ENCODE data around the gene BMP5.

DNA sequence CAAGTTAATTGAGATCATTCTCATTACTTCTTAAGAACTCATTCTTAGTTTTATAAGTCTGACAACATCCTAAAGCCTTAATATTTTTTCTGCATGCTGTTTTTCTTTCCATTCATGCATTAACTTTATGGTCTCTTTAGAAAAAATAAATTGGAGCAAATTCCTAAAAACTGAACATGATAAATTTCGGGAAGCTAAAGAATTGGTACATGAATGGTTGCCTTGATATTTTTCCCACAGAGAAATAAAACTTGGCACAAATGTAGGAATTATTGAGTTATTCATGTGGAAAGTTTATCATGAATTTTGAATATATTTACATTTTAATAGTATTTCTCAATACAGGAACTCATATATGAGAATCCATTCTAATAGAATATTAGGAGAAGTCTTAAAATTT, 115.9 kb downstream of the BMP5 start:
- TF ChIP-seq, protein P1, sequence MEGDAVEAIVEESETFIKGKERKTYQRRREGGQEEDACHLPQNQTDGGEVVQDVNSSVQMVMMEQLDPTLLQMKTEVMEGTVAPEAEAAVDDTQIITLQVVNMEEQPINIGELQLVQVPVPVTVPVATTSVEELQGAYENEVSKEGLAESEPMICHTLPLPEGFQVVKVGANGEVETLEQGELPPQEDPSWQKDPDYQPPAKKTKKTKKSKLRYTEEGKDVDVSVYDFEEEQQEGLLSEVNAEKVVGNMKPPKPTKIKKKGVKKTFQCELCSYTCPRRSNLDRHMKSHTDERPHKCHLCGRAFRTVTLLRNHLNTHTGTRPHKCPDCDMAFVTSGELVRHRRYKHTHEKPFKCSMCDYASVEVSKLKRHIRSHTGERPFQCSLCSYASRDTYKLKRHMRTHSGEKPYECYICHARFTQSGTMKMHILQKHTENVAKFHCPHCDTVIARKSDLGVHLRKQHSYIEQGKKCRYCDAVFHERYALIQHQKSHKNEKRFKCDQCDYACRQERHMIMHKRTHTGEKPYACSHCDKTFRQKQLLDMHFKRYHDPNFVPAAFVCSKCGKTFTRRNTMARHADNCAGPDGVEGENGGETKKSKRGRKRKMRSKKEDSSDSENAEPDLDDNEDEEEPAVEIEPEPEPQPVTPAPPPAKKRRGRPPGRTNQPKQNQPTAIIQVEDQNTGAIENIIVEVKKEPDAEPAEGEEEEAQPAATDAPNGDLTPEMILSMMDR (IDR thresholded peaks at IDR 0.05; ENCODE audit: poor library complexity, severe bottlenecking) = no peak
- TF ChIP-seq, protein P2, sequence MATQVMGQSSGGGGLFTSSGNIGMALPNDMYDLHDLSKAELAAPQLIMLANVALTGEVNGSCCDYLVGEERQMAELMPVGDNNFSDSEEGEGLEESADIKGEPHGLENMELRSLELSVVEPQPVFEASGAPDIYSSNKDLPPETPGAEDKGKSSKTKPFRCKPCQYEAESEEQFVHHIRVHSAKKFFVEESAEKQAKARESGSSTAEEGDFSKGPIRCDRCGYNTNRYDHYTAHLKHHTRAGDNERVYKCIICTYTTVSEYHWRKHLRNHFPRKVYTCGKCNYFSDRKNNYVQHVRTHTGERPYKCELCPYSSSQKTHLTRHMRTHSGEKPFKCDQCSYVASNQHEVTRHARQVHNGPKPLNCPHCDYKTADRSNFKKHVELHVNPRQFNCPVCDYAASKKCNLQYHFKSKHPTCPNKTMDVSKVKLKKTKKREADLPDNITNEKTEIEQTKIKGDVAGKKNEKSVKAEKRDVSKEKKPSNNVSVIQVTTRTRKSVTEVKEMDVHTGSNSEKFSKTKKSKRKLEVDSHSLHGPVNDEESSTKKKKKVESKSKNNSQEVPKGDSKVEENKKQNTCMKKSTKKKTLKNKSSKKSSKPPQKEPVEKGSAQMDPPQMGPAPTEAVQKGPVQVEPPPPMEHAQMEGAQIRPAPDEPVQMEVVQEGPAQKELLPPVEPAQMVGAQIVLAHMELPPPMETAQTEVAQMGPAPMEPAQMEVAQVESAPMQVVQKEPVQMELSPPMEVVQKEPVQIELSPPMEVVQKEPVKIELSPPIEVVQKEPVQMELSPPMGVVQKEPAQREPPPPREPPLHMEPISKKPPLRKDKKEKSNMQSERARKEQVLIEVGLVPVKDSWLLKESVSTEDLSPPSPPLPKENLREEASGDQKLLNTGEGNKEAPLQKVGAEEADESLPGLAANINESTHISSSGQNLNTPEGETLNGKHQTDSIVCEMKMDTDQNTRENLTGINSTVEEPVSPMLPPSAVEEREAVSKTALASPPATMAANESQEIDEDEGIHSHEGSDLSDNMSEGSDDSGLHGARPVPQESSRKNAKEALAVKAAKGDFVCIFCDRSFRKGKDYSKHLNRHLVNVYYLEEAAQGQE (IDR thresholded peaks at IDR 0.05; ENCODE audit: borderline replicate concordance) = no peak
